Mammary epithelial cell (primary cell): ENCODE results near the gene IL1R2.

Experiments used
- CTCF ChIP-seq, 2 donors: IDR thresholded peaks in 1 of 2; conservative IDR thresholded peaks in 1 of 2; 2 replicates each; pipeline ENCODE4 v1.5.1; 2011 to 2012; ENCODE audit warnings: inconsistent platforms in 2 of 2, low read length in 2 of 2, mild to moderate bottlenecking in 2 of 2, control low read depth in 1 of 2, low read depth in 1 of 2; ENCODE audit not compliant: insufficient read depth in 1 of 2; ENCODE audit errors: extremely low read depth in 1 of 2
- EZH2 ChIP-seq: IDR thresholded peaks from 2 replicates; pipeline ENCODE4 v1.6.1; 2012; ENCODE audit warnings: low read length, inconsistent platforms, borderline replicate concordance

GRCh38 chr2:102075479-102075878 is 83.7 kb downstream of the IL1R2 start:
- TF ChIP-seq CTCF (conservative IDR thresholded peaks at IDR 0.05 in 1 of 2, IDR thresholded peaks at IDR 0.05 in 1 of 2; ENCODE audit: extremely low read depth in 1 of 2, insufficient read depth in 1 of 2, low read depth in 1 of 2, low read length in 2 of 2) (no peak), EZH2 (no peak)
